ENCODE measurements around the gene DDX39B.

- TF ChIP-seq ZNF274 (IDR thresholded peaks at IDR 0.05; ENCODE audit: low read length) (no peak), ZNF274 (tag by site-specific recombination; IDR thresholded peaks at IDR 0.05; ENCODE audit: borderline replicate concordance) (no peak), ZNF585B (tag by site-specific recombination; IDR thresholded peaks at IDR 0.05) (no peak), ZNF449 (tag by site-specific recombination; IDR thresholded peaks at IDR 0.05) (no peak), SALL2 (tag by site-specific recombination; IDR thresholded peaks at IDR 0.05; ENCODE audit: borderline replicate concordance) (no peak), ZFP3 (tag by site-specific recombination; IDR thresholded peaks at IDR 0.05; ENCODE audit: low read depth) (no peak), PRDM10 (tag by site-specific recombination; IDR thresholded peaks at IDR 0.05) (no peak)
- TF ChIP-seq, protein P1, sequence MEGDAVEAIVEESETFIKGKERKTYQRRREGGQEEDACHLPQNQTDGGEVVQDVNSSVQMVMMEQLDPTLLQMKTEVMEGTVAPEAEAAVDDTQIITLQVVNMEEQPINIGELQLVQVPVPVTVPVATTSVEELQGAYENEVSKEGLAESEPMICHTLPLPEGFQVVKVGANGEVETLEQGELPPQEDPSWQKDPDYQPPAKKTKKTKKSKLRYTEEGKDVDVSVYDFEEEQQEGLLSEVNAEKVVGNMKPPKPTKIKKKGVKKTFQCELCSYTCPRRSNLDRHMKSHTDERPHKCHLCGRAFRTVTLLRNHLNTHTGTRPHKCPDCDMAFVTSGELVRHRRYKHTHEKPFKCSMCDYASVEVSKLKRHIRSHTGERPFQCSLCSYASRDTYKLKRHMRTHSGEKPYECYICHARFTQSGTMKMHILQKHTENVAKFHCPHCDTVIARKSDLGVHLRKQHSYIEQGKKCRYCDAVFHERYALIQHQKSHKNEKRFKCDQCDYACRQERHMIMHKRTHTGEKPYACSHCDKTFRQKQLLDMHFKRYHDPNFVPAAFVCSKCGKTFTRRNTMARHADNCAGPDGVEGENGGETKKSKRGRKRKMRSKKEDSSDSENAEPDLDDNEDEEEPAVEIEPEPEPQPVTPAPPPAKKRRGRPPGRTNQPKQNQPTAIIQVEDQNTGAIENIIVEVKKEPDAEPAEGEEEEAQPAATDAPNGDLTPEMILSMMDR (tag by site-specific recombination; IDR thresholded peaks at IDR 0.05) = no peak
Observed at GRCh38 chr6:31580438-31580740, 38.6 kb upstream of the DDX39B start.
